ENCODE data around the gene PAGE2.
A peak's percentile ranks its signal among the peaks of the same experiment; 100 is the strongest.
"Not testable (repeated sequence)": the region's sequence is repeated elsewhere in the genome, so short reads cannot be mapped to it uniquely, and the experiment has no call there.

PAGE2 gene

DNA sequence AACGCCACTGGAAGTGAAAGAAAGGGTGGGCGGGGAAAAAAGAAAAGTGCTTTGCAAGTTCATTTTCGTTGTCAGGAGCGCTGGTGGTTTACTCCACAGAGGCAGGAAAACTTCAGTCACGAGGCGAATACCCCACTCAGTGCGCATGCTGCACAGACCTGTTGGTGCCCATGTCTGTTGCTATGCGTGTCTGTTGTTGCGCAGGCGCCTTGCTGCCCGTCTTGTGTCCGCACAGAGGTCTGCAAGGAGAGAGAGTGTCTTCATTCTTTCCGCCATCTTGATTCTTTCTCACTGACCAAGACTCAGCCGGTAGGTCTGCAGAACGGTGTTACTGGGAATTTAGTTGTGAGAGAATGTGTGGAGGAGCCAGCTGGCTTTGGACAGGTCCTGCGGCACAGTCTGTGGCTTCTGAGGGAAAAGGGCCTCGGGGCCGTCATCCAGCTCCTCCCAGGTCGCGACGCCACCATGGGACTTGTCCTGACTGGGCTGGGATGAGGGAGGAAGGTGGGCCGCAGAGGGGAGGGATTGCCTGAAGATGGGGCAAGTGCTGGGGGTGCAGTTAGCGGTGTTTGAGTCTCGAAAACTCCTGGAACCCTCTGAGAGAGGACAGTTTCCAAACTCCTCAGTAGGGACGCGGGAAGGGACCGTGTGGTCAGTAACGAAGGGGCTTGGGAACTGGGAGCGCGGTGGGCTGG, at the start of gene PAGE2:
PAGE2 (plus strand) TSS at position 224 of the 695 bp plus-strand sequence. CDS start 1,003 bp downstream, outside the sequence.
- DNase-seq, result no peak

GRCh38 chrX:55039471-55039870, 49.3 kb upstream of the PAGE2 start:
- DNase-seq, result no peak

DNA sequence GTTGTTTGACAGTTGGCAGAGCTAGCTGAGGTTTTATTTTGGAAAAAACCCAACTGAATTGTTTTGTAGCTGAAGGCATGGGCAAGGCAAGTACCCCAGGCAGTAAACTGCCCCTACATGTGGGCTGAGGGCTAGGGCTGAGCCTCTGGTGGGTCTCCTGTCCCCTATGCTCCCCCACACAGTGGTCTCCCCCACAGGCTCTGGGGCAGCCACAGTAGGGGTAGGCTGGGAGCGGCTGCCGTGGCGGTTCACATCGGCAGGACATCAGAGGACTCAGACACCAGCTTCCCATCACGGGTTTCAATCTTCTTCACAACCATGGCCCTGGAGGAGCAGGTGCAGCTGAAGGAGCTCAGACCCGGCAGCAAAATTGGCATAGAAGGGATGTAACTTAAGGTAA, 47.3 kb upstream of the PAGE2 start:
- no peak for DNase-seq

- not testable (repeated sequence) for DNase-seq
Measured at GRCh38 chrX:55050599-55050998, 38.2 kb upstream of the PAGE2 start.

DNA sequence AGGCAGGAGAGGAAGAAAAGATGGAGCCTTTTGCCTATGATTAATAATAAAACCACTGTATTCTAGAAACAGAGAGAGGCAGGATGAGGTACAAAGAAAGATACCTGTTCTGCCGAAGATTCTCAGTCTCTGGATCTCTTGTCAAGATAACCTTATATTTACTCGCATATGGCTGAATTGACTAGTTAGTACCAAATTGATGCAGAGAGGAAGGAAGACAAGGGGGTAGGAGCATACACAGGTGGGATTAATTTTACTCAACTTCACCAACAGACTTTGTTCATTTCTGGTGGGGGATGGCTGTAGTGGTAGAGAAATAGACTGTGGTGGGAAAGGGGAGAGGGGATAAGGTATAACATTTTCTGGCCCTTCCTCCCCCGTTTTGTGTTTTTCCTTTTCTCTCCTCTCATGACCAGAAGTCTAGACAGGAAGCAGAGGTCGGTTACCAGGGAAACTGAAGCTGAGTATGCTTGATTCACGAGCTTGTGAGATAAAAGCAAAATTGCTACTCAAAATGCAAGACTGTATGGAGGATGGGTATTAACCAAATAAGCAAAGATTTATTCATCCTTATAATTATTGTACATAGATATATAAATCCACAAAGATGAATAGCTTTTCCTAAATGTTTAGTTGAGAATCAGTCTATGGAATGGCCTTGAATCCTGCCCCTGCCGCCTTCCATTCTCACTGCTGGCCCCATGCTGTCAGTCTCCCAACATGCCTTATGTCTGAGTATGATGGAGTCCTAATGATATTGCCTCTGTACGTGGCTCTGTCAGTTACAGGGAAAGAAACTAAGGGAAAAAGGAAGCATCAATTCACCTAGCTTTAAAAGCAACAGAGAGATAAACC, 31.8 kb upstream of the PAGE2 start:
- DNase-seq, result peak; percentile 23

DNA sequence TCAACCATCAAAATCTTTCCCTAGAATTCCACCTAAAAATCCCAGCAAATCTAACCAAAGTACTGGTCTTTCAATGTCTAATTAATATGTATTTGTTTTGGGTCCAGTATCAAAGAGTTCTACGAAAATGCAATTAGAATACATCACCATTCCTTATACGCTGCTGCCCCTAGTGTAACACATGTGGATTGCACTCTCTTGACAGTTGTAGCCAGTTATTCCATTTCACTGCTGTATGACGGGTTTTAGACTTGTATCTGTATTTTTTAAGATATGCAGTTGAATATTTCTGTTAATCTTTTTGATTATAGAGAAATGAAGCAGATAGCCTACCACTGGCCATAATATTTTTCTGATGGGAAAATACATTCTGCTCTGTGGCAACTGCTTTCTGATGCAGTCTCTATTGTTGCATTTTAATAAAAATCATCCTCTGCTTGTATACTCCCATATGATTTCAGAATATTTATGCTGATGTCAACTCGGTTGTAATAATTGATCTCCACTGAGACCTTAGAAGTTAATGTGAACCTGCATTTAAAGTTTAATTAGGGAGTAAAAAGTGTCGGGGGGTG, 31.1 kb upstream of the PAGE2 start:
- peak; percentile 17 for DNase-seq

- DNase-seq, result not testable (repeated sequence)
Measured at GRCh38 chrX:55067180-55067579, 21.6 kb upstream of the PAGE2 start.

DNA sequence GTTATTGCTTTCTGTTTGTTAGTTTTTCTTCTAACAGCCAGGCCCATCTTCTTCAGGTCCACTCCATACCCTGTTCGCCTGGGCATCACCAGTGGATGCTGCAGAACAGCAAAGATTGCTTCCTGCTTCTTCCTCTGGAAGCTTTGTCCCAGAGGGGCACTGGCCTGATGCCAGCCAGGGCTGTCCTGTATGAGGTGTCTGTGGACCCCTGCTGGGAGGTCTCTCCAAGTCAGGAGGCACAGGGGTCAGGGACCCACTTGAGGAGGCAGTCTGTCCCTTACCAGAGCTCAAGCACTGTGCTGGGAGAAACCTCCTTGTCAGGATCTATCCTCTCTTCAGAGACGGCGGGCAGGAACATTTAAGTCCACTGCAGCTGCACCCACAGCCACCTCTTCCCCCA, 16.5 kb upstream of the PAGE2 start:
- no peak for DNase-seq

DNA sequence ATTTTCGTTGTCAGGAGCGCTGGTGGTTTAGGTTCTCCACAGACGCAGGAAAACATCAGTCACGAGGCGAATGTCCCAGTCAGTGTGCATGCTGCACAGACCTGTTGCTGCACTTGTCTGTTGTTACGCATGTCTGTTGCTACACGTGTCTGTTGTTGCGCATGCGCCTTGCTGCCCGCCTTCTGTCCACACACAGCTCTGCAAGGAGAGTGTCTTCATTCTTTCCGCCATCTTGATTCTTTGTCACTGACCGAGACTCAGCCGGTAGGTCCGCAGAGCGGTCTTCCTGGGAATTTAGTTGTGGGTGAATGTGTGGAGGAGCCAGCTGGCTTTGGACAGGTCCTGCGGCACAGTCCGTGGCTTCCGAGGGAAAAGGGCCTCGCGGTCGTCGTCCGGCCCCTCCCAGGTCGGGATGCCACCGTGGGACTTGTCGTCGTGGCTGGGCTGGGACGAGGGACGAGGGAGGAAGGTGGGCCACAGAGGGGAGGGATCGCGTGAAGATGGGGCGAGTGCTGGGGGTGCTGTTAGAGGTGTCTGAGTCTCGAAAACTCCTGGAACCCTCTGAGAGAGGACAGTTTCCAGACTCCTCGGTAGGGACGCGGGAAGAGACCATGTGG, 13.9 kb upstream of the PAGE2 start, which contains the start of gene PAGE2B:
PAGE2B (plus strand) TSS at position 180 of the 617 bp plus-strand sequence. CDS start 1,012 bp downstream, outside the sequence.
- no peak for DNase-seq

DNA sequence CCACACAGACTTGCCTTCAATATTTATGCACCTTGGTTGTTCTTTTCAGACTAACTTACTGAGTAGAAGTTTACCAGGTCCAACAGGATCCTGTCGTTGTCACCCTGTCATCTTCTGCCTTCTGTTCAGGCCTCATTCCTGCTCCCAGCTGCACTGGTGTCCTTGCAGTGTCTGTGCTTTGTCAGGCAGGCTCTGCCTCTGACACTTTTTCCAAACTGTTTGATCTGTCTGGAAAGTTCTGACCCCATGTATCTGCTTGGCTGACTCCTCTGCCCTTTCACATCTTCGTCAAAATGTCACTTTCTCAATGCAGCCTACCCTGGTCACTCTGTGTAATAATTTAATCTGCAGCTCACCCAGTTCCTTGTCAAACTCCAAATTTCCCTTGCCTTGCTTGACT, 9.9 kb downstream of the PAGE2 start:
- no peak for DNase-seq

- DNase-seq, result no peak
Measured at GRCh38 chrX:55099162-55099561, 10.3 kb downstream of the PAGE2 start.

- no peak for DNase-seq
Measured at GRCh38 chrX:55102754-55103153, 13.9 kb downstream of the PAGE2 start.

DNA sequence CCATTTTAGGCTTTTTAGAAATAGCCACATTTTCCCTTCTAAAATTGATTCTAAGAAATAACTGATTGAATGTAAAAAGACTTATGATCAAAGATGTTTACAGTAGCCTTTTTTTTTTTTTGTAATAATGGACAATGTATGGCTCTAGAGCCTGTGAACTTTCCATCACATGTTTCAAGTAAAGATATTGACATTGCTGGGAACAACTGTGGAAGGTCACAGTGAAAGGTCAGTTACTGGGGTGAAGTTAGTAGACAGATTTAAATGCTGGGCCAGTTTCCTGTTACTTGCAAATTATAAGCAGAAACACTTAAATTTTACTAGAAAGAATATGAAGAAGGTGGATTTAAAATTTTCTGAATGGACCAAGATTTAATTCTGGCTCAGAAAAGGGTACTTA, 18.4 kb downstream of the PAGE2 start:
- no peak for DNase-seq

GRCh38 chrX:55107911-55108310, 19.1 kb downstream of the PAGE2 start:
- no peak for DNase-seq

- no peak for DNase-seq
Measured at GRCh38 chrX:55109306-55109705, 20.5 kb downstream of the PAGE2 start.

GRCh38 chrX:55111578-55112254, 22.9 kb downstream of the PAGE2 start:
- DNase-seq, result no peak

DNA sequence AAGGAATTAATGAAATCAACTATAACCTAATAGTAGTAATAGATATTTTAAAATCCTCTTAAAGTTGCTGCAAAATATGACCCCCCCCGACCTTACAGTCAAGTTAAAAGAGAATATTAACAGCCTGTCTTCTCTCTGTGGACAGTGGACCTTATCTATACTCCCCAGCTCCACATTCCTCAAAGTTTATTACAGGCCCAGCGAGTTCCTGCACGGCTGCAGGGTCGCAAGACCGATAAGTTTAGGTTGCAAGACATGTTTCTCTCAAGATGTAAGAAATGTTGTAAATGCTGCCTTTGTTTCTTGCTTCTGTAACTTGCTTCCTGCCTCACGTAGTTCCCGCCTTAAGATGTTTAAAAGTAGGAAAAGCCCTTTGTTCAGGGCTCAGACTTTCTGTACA, 27.8 kb downstream of the PAGE2 start:
- not testable (repeated sequence) for DNase-seq

DNA sequence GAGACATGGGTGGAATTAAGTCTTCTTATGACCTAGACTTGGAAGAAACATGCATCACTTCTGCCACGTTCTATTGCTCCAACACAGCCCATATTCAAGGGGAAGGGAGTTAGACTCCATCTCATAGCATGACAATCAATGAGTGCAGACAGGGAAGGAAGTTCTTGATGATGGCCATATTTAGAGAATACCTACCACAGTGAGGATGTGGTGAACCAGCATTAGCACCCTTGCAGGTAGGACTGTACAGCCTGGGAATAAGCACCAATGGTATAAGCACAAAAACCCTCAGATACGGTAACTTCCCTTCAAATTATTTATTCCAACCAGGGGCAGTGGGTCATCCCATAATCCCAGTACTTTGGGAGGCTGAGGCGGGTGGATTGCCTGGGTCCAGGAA, 29.8 kb downstream of the PAGE2 start:
- DNase-seq, result no peak

DNA sequence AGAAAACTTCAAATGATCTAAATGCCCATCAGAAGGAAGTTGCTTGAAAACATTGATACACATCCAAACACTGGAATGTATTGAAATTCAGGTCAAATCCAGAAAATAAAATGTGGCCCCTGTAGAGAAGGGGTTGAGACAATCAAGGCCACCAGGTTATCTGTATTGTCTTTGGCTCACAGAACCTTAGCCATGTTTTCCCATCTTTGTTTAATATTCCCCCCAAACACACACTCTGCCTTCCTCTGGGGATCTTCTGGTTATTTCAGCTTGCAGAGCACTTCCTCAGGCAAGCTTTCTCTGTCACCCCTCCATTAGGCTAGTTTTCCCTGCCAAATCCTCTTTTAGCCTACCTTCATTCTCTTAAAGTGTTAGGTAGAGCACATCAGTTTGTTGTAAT, 30.5 kb downstream of the PAGE2 start:
- no peak for DNase-seq

DNA sequence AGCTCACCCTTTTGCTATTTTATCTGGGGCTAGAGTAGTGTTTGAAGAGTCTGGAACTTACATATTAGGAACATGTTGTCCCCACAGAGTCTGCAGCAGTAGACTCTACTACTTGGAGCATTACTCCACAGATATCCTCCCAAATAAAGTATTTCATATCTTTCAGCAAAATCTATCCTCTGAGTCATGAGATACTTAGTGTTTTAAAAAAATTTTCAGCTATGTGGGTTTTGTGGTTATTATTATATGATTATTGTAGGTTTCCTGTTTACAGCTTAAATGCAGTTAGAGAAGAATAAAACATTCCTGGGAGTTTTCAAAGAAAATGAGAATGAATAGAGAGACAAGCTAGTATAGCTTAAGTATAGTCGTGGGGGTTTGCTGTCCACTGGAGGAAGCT, 30.9 kb downstream of the PAGE2 start:
- no peak for DNase-seq

GRCh38 chrX:55120761-55121358, 32.0 kb downstream of the PAGE2 start:
- DNase-seq, result no peak

DNA sequence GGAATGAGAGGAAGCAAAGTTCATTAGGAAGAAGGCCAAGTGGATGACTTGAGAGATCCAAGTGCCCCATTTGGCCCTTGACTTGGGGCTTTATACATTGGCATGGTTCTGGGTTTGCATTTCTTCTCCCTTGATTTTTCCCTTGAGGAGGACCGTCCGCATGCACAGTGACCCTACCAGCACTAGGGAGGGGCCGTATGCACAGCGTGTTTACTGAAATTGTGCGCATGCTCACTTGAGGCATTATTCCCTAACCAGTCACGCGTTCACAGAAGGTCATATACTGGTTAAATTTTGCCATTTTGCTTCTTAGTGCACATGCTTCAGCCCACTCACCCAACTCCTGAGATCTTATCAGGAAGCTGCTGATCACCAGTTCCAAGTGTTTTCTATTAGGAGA, 35.1 kb downstream of the PAGE2 start:
- no peak for DNase-seq

All from CD4-positive, alpha-beta T cell treated with Interferon gamma for 1 hour (primary cell).